Right lobe of liver (tissue), 4 donors: Measurements from ENCODE around the gene JUN.

Experiments
- POLR2A ChIP-seq: fragments of 450-650 bp; IDR thresholded peaks from one replicate; pipeline ENCODE4 v1.6.1; 2017; ENCODE audit warnings: antibody characterized with exemption, mild to moderate bottlenecking
- TF ChIP-seq, protein P1 (sequence below), 4 donors: fragments of 200-600 bp in 3 of 4; fragments of 450-650 bp in 1 of 4; IDR thresholded peaks; one replicate each; pipeline versions ENCODE4 v1.5.1 to v1.8.0; 2016 to 2022; ENCODE audit warnings: antibody characterized with exemption in 4 of 4, mild to moderate bottlenecking in 2 of 4
- donor health status: DM: no; HTN: no; CAD: no.
- donor health status: DM: no; HTN: no; CAD: no.
- donor health status: DM: no; HTN: yes; CAD: no.

- TF ChIP-seq, protein P1, sequence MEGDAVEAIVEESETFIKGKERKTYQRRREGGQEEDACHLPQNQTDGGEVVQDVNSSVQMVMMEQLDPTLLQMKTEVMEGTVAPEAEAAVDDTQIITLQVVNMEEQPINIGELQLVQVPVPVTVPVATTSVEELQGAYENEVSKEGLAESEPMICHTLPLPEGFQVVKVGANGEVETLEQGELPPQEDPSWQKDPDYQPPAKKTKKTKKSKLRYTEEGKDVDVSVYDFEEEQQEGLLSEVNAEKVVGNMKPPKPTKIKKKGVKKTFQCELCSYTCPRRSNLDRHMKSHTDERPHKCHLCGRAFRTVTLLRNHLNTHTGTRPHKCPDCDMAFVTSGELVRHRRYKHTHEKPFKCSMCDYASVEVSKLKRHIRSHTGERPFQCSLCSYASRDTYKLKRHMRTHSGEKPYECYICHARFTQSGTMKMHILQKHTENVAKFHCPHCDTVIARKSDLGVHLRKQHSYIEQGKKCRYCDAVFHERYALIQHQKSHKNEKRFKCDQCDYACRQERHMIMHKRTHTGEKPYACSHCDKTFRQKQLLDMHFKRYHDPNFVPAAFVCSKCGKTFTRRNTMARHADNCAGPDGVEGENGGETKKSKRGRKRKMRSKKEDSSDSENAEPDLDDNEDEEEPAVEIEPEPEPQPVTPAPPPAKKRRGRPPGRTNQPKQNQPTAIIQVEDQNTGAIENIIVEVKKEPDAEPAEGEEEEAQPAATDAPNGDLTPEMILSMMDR (IDR thresholded peaks at IDR 0.05) = no peak
- TF ChIP-seq POLR2A = no peak
Measured at GRCh38 chr1:58813361-58813760, 29.5 kb upstream of the JUN start.
